Karpas-422 (cell line): Measurements from ENCODE around the gene RAB11B. TPM values are rescaled to one million over a fixed set of nuclear protein-coding genes. Genes with fewer than 3 reads are reported as not detected.
"Not testable (repeated sequence)": the region's sequence is repeated elsewhere in the genome, so short reads cannot be mapped to it uniquely, and the experiment has no call there.

ENCODE experiments used
- DNase-seq: peaks from one replicate; pipeline ENCODE4 v3.0.0-alpha.2; 2015
- H2AFZ ChIP-seq: fragments of 200-600 bp; sonication (generic); 2 replicates; pipeline ENCODE4 v1.6.1; 2014; ENCODE audit warnings: antibody characterized with exemption, low read length, mixed read lengths
- H3K27ac ChIP-seq: fragments of 200-600 bp; sonication (generic); 2 replicates; pipeline ENCODE4 v1.5.1; 2014; ENCODE audit warnings: mild to moderate bottlenecking, low read length, moderate library complexity
- H3K27me3 ChIP-seq: fragments of 200-600 bp; sonication (generic); 2 replicates; pipeline ENCODE4 v1.6.1; 2014; ENCODE audit warnings: low read length, mixed read lengths
- H3K36me3 ChIP-seq: fragments of 200-600 bp; sonication (generic); 2 replicates; pipeline ENCODE4 v1.6.1; 2014; ENCODE audit warnings: low read length, mixed read lengths; ENCODE audit not compliant: insufficient read depth
- H3K4me1 ChIP-seq: fragments of 200-600 bp; sonication (generic); 2 replicates; pipeline ENCODE4 v1.6.1; 2014; ENCODE audit warnings: mild to moderate bottlenecking, low read length, mixed read lengths
- H3K4me2 ChIP-seq: fragments of 200-600 bp; sonication (generic); 2 replicates; pipeline ENCODE4 v1.6.1; 2014; ENCODE audit warnings: low read length, low read depth, mild to moderate bottlenecking; ENCODE audit not compliant: poor library complexity, severe bottlenecking
- H3K4me3 ChIP-seq: fragments of 200-600 bp; sonication (generic); 2 replicates; pipeline ENCODE4 v1.5.1; 2014; ENCODE audit warnings: mild to moderate bottlenecking, antibody characterized with exemption, low read length, mixed read lengths
- H3K79me2 ChIP-seq: fragments of 200-600 bp; sonication (generic); 2 replicates; pipeline ENCODE4 v1.6.1; 2014; ENCODE audit warnings: mild to moderate bottlenecking, low read length, mixed read lengths
- H3K9ac ChIP-seq: fragments of 200-600 bp; sonication (generic); 2 replicates; pipeline ENCODE4 v1.6.0; 2014; ENCODE audit warnings: low read length
- H3K9me2 ChIP-seq: fragments of 200-600 bp; sonication (generic), shearing (Covaris generic); replicated peaks from 2 replicates; pipeline ENCODE4 v1.6.0; 2014; ENCODE audit warnings: mild to moderate bottlenecking, low read length, moderate library complexity; ENCODE audit not compliant: insufficient read depth
- H3K9me3 ChIP-seq: fragments of 300-700, 200-600 bp; sonication (generic); 2 replicates; pipeline ENCODE4 v1.6.1; 2014; ENCODE audit warnings: low read length, mixed read lengths
- H4K20me1 ChIP-seq: fragments of 200-600 bp; sonication (generic); 2 replicates; pipeline ENCODE4 v1.6.1; 2014; ENCODE audit warnings: mild to moderate bottlenecking, antibody characterized with exemption, low read length, low read depth; ENCODE audit not compliant: insufficient read depth
- total RNA-seq: library from RNA; depleted of rRNA; stranded (reverse); fragments of >200 nt; shearing (Covaris generic); gene quantifications from 2 replicates; pipeline ENCODE4 v1.2.3, GENCODE V29; 2014; ENCODE audit warnings: low replicate concordance

Gene RAB11B
- total RNA-seq, 1 experiment from 2014 or later = 23.7 TPM

- not testable (repeated sequence) for H3K36me3 ChIP-seq, H3K79me2 ChIP-seq, H4K20me1 ChIP-seq, H3K4me2 ChIP-seq, H3K4me1 ChIP-seq, H3K9ac ChIP-seq, DNase-seq, H3K9me3 ChIP-seq, H3K27ac ChIP-seq, H3K27me3 ChIP-seq, H3K4me3 ChIP-seq, H2AFZ ChIP-seq, H3K9me2 ChIP-seq
Observed at GRCh38 chr19:8352845-8353244, 37.3 kb upstream of the RAB11B start.

- no peaks in the 10 kb centered on the region for H3K27me3 ChIP-seq
- no peak overlapping the region for H3K9ac ChIP-seq
- no peak overlapping the region for H3K4me2 ChIP-seq
- no peak overlapping the region for H2AFZ ChIP-seq
- H3K4me3 ChIP-seq = no peak overlapping the region
- no peak overlapping the region for H3K27ac ChIP-seq
- no peaks in the 10 kb centered on the region for H3K9me3 ChIP-seq
- no peak for DNase-seq
- H4K20me1 ChIP-seq = no peaks in the 10 kb centered on the region
- H3K79me2 ChIP-seq = no peaks in the 10 kb centered on the region
- H3K4me1 ChIP-seq = no peaks in the 10 kb centered on the region
- no peaks in the 10 kb centered on the region for H3K36me3 ChIP-seq
- H3K9me2 ChIP-seq = no peaks in the 10 kb centered on the region
Observed at GRCh38 chr19:8355631-8356402, 34.3 kb upstream of the RAB11B start.

- Histone ChIP-seq H3K9me3 (no peaks in the 10 kb centered on the region), H3K36me3 (no peaks in the 10 kb centered on the region), H3K9ac (no peak overlapping the region), H3K9me2 (no peaks in the 10 kb centered on the region), H3K27ac (no peak overlapping the region), H2AFZ (no peak overlapping the region), H3K27me3 (no peaks in the 10 kb centered on the region), H3K4me3 (no peak overlapping the region), H3K79me2 (no peaks in the 10 kb centered on the region), H3K4me1 (no peaks in the 10 kb centered on the region), H3K4me2 (no peak overlapping the region), H4K20me1 (no peaks in the 10 kb centered on the region)
- DNase-seq = no peak
Observed at GRCh38 chr19:8357007-8357521, 33.1 kb upstream of the RAB11B start.

- Histone ChIP-seq H3K9me3 (no peaks in the 10 kb centered on the region), H3K4me1 (no peaks in the 10 kb centered on the region), H3K4me3 (no peak overlapping the region), H3K79me2 (no peaks in the 10 kb centered on the region), H3K4me2 (no peak overlapping the region), H3K9ac (no peak overlapping the region), H3K27me3 (no peaks in the 10 kb centered on the region), H4K20me1 (no peaks in the 10 kb centered on the region), H2AFZ (no peak overlapping the region), H3K36me3 (no peaks in the 10 kb centered on the region), H3K27ac (no peak overlapping the region), H3K9me2 (no peaks in the 10 kb centered on the region)
- no peak for DNase-seq
Observed at GRCh38 chr19:8358948-8359347, 31.2 kb upstream of the RAB11B start.

- no peaks in the 10 kb centered on the region for H3K36me3 ChIP-seq
- H4K20me1 ChIP-seq = no peaks in the 10 kb centered on the region
- no peaks in the 10 kb centered on the region for H3K79me2 ChIP-seq
- H3K27me3 ChIP-seq = no peaks in the 10 kb centered on the region
- no peaks in the 10 kb centered on the region for H3K4me1 ChIP-seq
- DNase-seq = no peak
- no peak overlapping the region for H3K9ac ChIP-seq
- H3K9me3 ChIP-seq = no peaks in the 10 kb centered on the region
- no peaks in the 10 kb centered on the region for H3K9me2 ChIP-seq
- H3K27ac ChIP-seq = no peak overlapping the region
- no peak overlapping the region for H2AFZ ChIP-seq
- no peak overlapping the region for H3K4me3 ChIP-seq
- H3K4me2 ChIP-seq = no peak overlapping the region
Observed at GRCh38 chr19:8360196-8360595, 30.0 kb upstream of the RAB11B start.

- Histone ChIP-seq H3K9me3 (no peaks in the 10 kb centered on the region), H3K27me3 (no peaks in the 10 kb centered on the region), H3K9me2 (no peaks in the 10 kb centered on the region), H2AFZ (no peak overlapping the region), H3K4me2 (no peak overlapping the region), H3K9ac (no peak overlapping the region), H3K4me3 (no peak overlapping the region), H3K36me3 (no peaks in the 10 kb centered on the region), H3K27ac (no peak overlapping the region), H4K20me1 (no peaks in the 10 kb centered on the region), H3K79me2 (no peaks in the 10 kb centered on the region), H3K4me1 (no peaks in the 10 kb centered on the region)
- DNase-seq = no peak
Observed at GRCh38 chr19:8361921-8362793, 28.0 kb upstream of the RAB11B start.

- H3K9ac ChIP-seq = no peak within 1 kb of the TSS
- no peak for DNase-seq
Observed at GRCh38 chr19:8363803-8364771, 26.1 kb upstream of the RAB11B start, which contains the start of gene ANGPTL4. TSS of gene ANGPTL4 (plus strand) at chr19:8364155. CDS start at chr19:8364322, 167 bp downstream.

More at GRCh38 chr19:8363803-8364771, 26.1 kb upstream of the RAB11B start, which contains the start of gene ANGPTL4:
- Histone ChIP-seq H3K27ac (no peak within 1 kb of the TSS), H3K9me3 (no peaks in the 10 kb centered on the region), H3K4me2 (no peak within 1 kb of the TSS), H4K20me1 (no peaks in the 10 kb centered on the region), H3K79me2 (no peaks in the 10 kb centered on the region), H3K36me3 (no peaks in the 10 kb centered on the region), H3K27me3 (no peaks in the 10 kb centered on the region), H2AFZ (no peak within 1 kb of the TSS), H3K4me1 (no peaks in the 10 kb centered on the region), H3K4me3 (no peak within 1 kb of the TSS), H3K9me2 (no peaks in the 10 kb centered on the region)
